KMS-11 (cell line): ENCODE measurements around the gene ZNF821.

Experiments used
- H2AFZ ChIP-seq: fragments of 200-600 bp; sonication (generic); 2 replicates; pipeline ENCODE4 v1.6.1; 2016; ENCODE audit warnings: antibody characterized with exemption, mixed run types, low read depth
- H3K27ac ChIP-seq: fragments of 200-600 bp; sonication (generic); 2 replicates; pipeline ENCODE4 v1.6.1; 2016; ENCODE audit warnings: mild to moderate bottlenecking, mixed run types
- H3K27me3 ChIP-seq: fragments of 200-600 bp; sonication (generic); 2 replicates; pipeline ENCODE4 v1.6.1; 2017; ENCODE audit warnings: mild to moderate bottlenecking, low read depth, mixed run types, moderate library complexity; ENCODE audit not compliant: insufficient read depth
- H3K36me3 ChIP-seq: fragments of 200-600 bp; sonication (generic); 2 replicates; pipeline ENCODE4 v1.6.1; 2017; ENCODE audit warnings: mild to moderate bottlenecking, mixed run types; ENCODE audit not compliant: insufficient read depth
- H3K4me1 ChIP-seq: fragments of 200-600 bp; sonication (generic); 2 replicates; pipeline ENCODE4 v1.6.1; 2016; ENCODE audit warnings: mild to moderate bottlenecking, low read depth, mixed run types; ENCODE audit not compliant: poor library complexity, severe bottlenecking
- H3K4me2 ChIP-seq: fragments of 200-600 bp; sonication (generic); 2 replicates; pipeline ENCODE4 v1.7.0; 2016; ENCODE audit warnings: mild to moderate bottlenecking, mixed run types
- H3K4me3 ChIP-seq: fragments of 200-600 bp; sonication (generic); IDR thresholded peaks from 2 replicates; pipeline ENCODE4 v1.6.1; 2017; ENCODE audit warnings: low read depth, low read length, mixed read lengths; ENCODE audit not compliant: insufficient read depth
- H3K79me2 ChIP-seq: fragments of 200-600 bp; sonication (generic); 2 replicates; pipeline ENCODE4 v1.6.1; 2016; ENCODE audit warnings: low read depth, mixed run types; ENCODE audit not compliant: insufficient read depth
- H3K9ac ChIP-seq: fragments of 200-600 bp; sonication (generic); 2 replicates; pipeline ENCODE4 v1.6.1; 2016; ENCODE audit warnings: mild to moderate bottlenecking, mixed run types
- H4K20me1 ChIP-seq: fragments of 200-600 bp; sonication (generic); 2 replicates; pipeline ENCODE4 v1.6.1; 2016; ENCODE audit warnings: mild to moderate bottlenecking, mixed run types; ENCODE audit not compliant: insufficient read depth
- TF ChIP-seq, protein P1 (sequence below): fragments of 200-600 bp; sonication (generic); conservative IDR thresholded peaks from 2 replicates; pipeline ENCODE4 v1.6.1; 2017; ENCODE audit warnings: low read depth, mild to moderate bottlenecking, antibody characterized with exemption, low read length, moderate library complexity, mixed read lengths

Gene ZNF821

DNA sequence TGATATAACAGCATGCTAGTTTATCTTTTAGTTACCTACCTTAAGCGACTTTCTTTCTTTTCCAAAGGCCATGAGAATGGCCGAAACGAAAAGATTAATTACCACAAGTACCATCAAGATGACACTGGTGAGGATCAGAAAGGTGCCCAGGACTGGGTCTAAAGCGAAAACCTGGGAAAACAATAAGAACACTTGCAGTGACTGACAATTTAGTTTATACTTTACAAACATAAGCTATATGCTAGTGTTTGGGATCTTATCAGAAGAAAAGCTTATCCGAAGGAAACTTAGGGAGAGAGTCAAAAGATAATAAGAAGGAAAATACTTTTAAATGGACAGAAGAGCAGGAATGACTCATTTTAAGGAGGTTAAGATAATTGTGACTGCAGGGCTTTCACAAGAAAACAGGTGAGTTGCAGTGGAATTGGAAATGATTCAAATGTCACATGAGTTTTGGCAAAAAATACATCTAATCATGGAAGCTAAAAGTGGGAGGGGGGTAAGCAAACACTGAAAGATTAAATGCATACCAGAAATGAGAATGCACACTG is 46.1 kb upstream of the ZNF821 start:
- Histone ChIP-seq H3K9ac (no peak overlapping the region), H4K20me1 (no peaks in the 10 kb centered on the region), H3K27ac (no peak overlapping the region), H2AFZ (no peak overlapping the region), H3K36me3 (no peaks in the 10 kb centered on the region), H3K4me3 (no peak overlapping the region), H3K79me2 (0 out of 2 replicates have a peak, but pooled peaks cover 4% of the 10 kb centered on the region), H3K4me1 (peaks cover 24% of the 10 kb centered on the region), H3K4me2 (no peak overlapping the region), H3K27me3 (no peaks in the 10 kb centered on the region)
- TF ChIP-seq, protein P1, sequence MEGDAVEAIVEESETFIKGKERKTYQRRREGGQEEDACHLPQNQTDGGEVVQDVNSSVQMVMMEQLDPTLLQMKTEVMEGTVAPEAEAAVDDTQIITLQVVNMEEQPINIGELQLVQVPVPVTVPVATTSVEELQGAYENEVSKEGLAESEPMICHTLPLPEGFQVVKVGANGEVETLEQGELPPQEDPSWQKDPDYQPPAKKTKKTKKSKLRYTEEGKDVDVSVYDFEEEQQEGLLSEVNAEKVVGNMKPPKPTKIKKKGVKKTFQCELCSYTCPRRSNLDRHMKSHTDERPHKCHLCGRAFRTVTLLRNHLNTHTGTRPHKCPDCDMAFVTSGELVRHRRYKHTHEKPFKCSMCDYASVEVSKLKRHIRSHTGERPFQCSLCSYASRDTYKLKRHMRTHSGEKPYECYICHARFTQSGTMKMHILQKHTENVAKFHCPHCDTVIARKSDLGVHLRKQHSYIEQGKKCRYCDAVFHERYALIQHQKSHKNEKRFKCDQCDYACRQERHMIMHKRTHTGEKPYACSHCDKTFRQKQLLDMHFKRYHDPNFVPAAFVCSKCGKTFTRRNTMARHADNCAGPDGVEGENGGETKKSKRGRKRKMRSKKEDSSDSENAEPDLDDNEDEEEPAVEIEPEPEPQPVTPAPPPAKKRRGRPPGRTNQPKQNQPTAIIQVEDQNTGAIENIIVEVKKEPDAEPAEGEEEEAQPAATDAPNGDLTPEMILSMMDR, result no peak

DNA sequence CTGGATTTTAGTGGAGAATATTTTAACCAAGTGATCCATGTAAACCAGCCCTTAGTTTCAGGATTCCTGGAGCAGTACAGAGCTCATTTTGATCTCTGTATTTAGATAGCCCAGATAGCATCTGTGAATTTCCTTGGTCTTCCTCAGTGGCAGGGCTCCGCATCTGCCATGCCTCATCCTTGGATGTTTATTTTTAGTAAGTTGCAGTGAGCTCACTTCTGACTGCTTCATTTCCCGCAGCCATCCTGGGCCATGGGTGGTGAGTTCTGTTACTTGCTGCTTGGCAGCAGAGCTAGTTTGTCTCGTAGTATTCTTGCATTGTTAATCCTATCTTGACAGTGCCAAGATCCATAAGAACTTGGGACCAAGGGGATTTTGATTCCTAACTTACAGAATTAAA is 45.1 kb upstream of the ZNF821 start:
- H3K4me1 ChIP-seq, result peaks cover 24% of the 10 kb centered on the region
- TF ChIP-seq, protein P1, result no peak
- no peak overlapping the region for H3K9ac ChIP-seq
- H4K20me1 ChIP-seq, result no peaks in the 10 kb centered on the region
- H3K36me3 ChIP-seq, result peaks cover 7% of the 10 kb centered on the region; the same call in 1 of the 2 replicates
- no peaks in the 10 kb centered on the region for H3K27me3 ChIP-seq
- 0 out of 2 replicates have a peak, but pooled peaks cover 4% of the 10 kb centered on the region for H3K79me2 ChIP-seq
- H2AFZ ChIP-seq, result no peak overlapping the region
- no peak overlapping the region for H3K4me2 ChIP-seq
- H3K27ac ChIP-seq, result no peak overlapping the region
- H3K4me3 ChIP-seq, result no peak overlapping the region

DNA sequence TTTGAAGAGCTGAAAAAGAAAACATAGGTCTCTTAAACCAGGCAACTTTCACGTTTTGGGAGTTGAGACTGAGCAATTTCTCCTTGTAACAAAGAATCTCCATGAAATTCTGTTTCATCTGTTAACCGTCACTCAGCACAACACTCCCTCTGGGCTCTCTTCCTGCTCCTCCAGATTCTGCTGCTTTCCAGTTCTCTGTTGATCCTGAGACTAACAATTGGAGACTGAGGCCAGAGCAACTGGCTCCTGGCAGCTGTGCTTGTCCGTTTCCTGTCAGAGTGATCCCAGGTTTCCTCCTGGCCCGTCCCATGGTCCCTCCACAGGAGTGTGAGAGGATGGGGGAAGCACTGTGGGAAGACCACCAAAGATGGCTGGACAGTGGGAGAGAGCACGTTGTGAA is 43.8 kb upstream of the ZNF821 start:
- H3K27ac ChIP-seq, result no peak overlapping the region
- H3K79me2 ChIP-seq, result 0 out of 2 replicates have a peak, but pooled peaks cover 4% of the 10 kb centered on the region
- no peak overlapping the region for H3K9ac ChIP-seq
- TF ChIP-seq, protein P1, result no peak
- H3K4me1 ChIP-seq, result peaks cover 20% of the 10 kb centered on the region
- H3K36me3 ChIP-seq, result peaks cover 14% of the 10 kb centered on the region; the same call in 1 of the 2 replicates
- H4K20me1 ChIP-seq, result no peaks in the 10 kb centered on the region
- no peak overlapping the region for H3K4me2 ChIP-seq
- no peaks in the 10 kb centered on the region for H3K27me3 ChIP-seq
- no peak overlapping the region for H2AFZ ChIP-seq
- no peak overlapping the region for H3K4me3 ChIP-seq

DNA sequence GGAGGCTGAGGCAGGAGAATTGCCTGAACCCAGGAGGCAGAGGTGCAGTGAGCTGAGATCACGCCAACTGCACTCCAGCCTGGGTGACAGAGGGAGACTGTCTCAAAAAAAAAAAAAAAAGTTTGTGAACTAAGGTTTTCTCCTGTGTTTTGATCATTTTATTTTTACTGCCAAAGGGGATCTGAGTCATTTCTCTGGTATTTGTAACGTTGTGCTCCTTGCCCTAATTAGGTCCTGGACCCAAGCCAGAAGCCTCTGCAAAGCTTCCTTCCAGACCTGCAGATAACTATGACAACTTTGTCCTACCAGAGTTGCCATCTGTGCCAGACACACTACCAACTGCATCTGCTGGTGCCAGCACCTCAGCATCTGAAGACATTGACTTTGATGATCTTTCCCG is 43.4 kb upstream of the ZNF821 start:
- Histone ChIP-seq H3K27me3 (no peaks in the 10 kb centered on the region), H3K27ac (no peak overlapping the region), H3K4me3 (no peak overlapping the region), H3K9ac (no peak overlapping the region), H3K36me3 (peaks cover 14% of the 10 kb centered on the region; the same call in 1 of the 2 replicates), H3K79me2 (0 out of 2 replicates have a peak, but pooled peaks cover 4% of the 10 kb centered on the region), H2AFZ (no peak overlapping the region), H3K4me2 (no peak overlapping the region), H4K20me1 (no peaks in the 10 kb centered on the region), H3K4me1 (peaks cover 20% of the 10 kb centered on the region)
- TF ChIP-seq, protein P1, result no peak
